ENCODE data around the gene KCNQ1. TPM values are rescaled to one million over a fixed set of nuclear protein-coding genes. Genes with fewer than 3 reads are reported as not detected.

Gene KCNQ1
- total and polyA plus RNA-seq, 2 of the 13 experiments (the other 11 are each of a cell fraction or from before 2014, with no cell fraction given) = 0.02 to 0.08 TPM

GRCh38 chr11:2399488-2400068, 45.2 kb upstream of the KCNQ1 start (continued):
- no peak for TF ChIP-seq USF2 (IDR thresholded peaks at IDR 0.05; ENCODE audit: low read depth, low read length)
- TF ChIP-seq USF2 (CRISPR knock-in tag; IDR thresholded peaks at IDR 0.05; ENCODE audit: borderline replicate concordance) = no peak
- TF ChIP-seq AGO2 (optimal IDR thresholded peaks at IDR 0.05; ENCODE audit: low read depth, low read length) = peak; percentile 92
- TF ChIP-seq ATRX (CRISPR knock-in tag; IDR thresholded peaks at IDR 0.05; ENCODE audit: borderline replicate concordance) = no peak
- TF ChIP-seq CTCF (CRISPR knock-in tag; IDR thresholded peaks at IDR 0.05) = no peak
- 0 out of 2 replicates have a peak, but pooled peaks have one; percentile 1 for TF ChIP-seq GFI1 (CRISPR knock-in tag; IDR thresholded peaks at IDR 0.05; ENCODE audit: borderline replicate concordance)
- TF ChIP-seq ZNF362 (CRISPR knock-in tag; IDR thresholded peaks at IDR 0.05; ENCODE audit: borderline replicate concordance) = no peak
- TF ChIP-seq SAFB2 (CRISPR knock-in tag; IDR thresholded peaks at IDR 0.05; ENCODE audit: borderline replicate concordance, low read depth) = peak; percentile 83; the same call in 1 of the 2 replicates
- TF ChIP-seq MAFG (CRISPR knock-in tag; IDR thresholded peaks at IDR 0.05) = no peak
- no peak for TF ChIP-seq PAX8 (CRISPR knock-in tag; IDR thresholded peaks at IDR 0.05; ENCODE audit: borderline replicate concordance)
- no peak for TF ChIP-seq TERF1 (CRISPR knock-in tag; IDR thresholded peaks at IDR 0.05)
- 0 out of 2 replicates have a peak, but pooled peaks have one; percentile 64 for TF ChIP-seq ZNF782 (CRISPR knock-in tag; IDR thresholded peaks at IDR 0.05; ENCODE audit: borderline replicate concordance)
- no peak for TF ChIP-seq MXD1 (CRISPR knock-in tag; IDR thresholded peaks at IDR 0.05)
- TF ChIP-seq HNF4G (IDR thresholded peaks at IDR 0.05; ENCODE audit: borderline replicate concordance, low read depth, low read length) = no peak
- TF ChIP-seq HNF4G (CRISPR knock-in tag; IDR thresholded peaks at IDR 0.05; ENCODE audit: borderline replicate concordance, low read depth) = no peak
- TF ChIP-seq EP300 (IDR thresholded peaks at IDR 0.05; ENCODE audit: low read depth in 2 of 2, low read length in 2 of 2) = no peak
- TF ChIP-seq EP300 (CRISPR knock-in tag; IDR thresholded peaks at IDR 0.05; ENCODE audit: borderline replicate concordance) = no peak
- no peak for TF ChIP-seq ZNF644 (CRISPR knock-in tag; IDR thresholded peaks at IDR 0.05; ENCODE audit: low read depth)
- TF ChIP-seq ZFP90 (CRISPR knock-in tag; IDR thresholded peaks at IDR 0.05; ENCODE audit: borderline replicate concordance) = no peak
- no peak for TF ChIP-seq ZNF761 (CRISPR knock-in tag; conservative IDR thresholded peaks at IDR 0.05)
- 0 out of 2 replicates have a peak, but pooled peaks have one; percentile 73 for TF ChIP-seq ZNF879 (CRISPR knock-in tag; IDR thresholded peaks at IDR 0.05)

Data from HepG2 (cell line).